ENCODE data around the gene AIFM2. TPM values are rescaled to one million over a fixed set of nuclear protein-coding genes. Genes with fewer than 3 reads are reported as not detected.

Gene AIFM2
- total and polyA plus RNA-seq, 2 of the 13 experiments (the other 11 are each of a cell fraction or from before 2014, with no cell fraction given) = 20.3 to 29.5 TPM

DNA sequence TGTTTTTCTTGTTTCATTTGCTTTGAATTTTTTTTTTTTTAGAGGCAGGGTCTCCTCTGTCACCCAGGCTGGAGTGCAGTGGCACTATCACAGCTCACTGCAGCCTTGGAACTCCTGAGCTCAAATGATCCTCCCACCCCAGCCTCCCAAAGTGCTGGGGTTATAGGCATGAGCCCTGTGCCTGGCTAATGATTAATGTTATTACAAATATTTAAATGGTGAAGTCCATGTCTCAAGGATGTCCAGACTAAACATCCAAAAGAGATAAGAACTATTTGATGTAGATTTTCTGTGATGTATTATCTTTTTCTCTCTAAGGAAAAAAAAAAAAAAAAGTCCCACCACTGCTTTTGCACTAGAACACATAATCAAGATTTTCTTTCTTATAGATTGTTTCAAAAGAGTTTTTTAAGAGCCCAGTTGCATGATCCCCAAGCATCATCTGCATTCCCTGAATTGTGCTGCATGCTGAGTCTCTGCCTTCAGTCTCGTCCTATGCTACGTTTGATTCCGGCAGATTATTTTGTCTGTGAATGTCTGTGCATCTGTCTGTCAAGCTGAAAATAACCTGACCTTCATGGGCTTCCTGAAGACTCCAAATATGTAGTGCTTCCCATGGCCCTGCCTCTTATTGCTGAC lies 46.5 kb downstream of the AIFM2 start (continued):
- TF ChIP-seq, protein P1, sequence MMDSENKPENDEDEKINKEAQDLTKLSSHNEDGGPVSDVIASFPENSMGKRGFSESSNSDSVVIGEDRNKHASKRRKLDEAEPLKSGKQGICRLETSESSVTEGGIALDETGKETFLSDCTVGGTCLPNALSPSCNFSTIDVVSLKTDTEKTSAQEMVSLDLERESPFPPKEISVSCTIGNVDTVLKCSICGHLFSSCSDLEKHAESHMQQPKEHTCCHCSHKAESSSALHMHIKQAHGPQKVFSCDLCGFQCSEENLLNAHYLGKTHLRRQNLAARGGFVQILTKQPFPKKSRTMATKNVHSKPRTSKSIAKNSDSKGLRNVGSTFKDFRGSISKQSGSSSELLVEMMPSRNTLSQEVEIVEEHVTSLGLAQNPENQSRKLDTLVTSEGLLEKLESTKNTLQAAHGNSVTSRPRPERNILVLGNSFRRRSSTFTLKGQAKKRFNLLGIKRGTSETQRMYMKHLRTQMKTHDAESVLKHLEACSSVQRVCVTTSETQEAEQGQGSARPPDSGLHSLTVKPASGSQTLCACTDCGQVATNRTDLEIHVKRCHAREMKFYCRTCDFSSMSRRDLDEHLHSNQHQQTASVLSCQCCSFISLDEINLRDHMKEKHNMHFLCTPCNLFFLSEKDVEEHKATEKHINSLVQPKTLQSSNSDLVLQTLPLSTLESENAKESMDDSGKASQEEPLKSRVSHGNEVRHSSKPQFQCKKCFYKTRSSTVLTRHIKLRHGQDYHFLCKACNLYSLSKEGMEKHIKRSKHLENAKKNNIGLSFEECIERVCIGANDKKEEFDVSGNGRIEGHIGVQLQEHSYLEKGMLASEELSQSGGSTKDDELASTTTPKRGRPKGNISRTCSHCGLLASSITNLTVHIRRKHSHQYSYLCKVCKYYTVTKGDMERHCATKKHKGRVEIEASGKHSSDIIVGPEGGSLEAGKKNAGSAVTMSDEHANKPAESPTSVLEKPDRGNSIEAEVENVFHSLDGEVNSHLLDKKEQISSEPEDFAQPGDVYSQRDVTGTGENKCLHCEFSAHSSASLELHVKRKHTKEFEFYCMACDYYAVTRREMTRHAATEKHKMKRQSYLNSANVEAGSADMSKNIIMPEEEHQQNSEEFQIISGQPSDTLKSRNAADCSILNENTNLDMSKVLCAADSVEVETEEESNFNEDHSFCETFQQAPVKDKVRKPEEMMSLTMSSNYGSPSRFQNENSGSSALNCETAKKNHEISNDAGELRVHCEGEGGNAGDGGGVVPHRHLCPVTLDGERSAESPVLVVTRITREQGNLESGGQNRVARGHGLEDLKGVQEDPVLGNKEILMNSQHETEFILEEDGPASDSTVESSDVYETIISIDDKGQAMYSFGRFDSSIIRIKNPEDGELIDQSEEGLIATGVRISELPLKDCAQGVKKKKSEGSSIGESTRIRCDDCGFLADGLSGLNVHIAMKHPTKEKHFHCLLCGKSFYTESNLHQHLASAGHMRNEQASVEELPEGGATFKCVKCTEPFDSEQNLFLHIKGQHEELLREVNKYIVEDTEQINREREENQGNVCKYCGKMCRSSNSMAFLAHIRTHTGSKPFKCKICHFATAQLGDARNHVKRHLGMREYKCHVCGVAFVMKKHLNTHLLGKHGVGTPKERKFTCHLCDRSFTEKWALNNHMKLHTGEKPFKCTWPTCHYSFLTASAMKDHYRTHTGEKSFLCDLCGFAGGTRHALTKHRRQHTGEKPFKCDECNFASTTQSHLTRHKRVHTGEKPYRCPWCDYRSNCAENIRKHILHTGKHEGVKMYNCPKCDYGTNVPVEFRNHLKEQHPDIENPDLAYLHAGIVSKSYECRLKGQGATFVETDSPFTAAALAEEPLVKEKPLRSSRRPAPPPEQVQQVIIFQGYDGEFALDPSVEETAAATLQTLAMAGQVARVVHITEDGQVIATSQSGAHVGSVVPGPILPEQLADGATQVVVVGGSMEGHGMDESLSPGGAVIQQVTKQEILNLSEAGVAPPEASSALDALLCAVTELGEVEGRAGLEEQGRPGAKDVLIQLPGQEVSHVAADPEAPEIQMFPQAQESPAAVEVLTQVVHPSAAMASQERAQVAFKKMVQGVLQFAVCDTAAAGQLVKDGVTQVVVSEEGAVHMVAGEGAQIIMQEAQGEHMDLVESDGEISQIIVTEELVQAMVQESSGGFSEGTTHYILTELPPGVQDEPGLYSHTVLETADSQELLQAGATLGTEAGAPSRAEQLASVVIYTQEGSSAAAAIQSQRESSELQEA (CRISPR knock-in tag; IDR thresholded peaks at IDR 0.05; ENCODE audit: not compliant biosample characterization) = no peak
- no peak for TF ChIP-seq NONO (IDR thresholded peaks at IDR 0.05)
- no peak for TF ChIP-seq NONO (CRISPR knock-in tag; conservative IDR thresholded peaks at IDR 0.05)
- TF ChIP-seq SMYD3 (CRISPR knock-in tag; IDR thresholded peaks at IDR 0.05) = no peak
- TF ChIP-seq THRA (CRISPR knock-in tag; IDR thresholded peaks at IDR 0.05; ENCODE audit: borderline replicate concordance) = peak; percentile 79; the same call in 1 of the 2 replicates
- no peak for TF ChIP-seq ZNF737 (CRISPR knock-in tag; IDR thresholded peaks at IDR 0.05; ENCODE audit: borderline replicate concordance)
- TF ChIP-seq KAT2B (IDR thresholded peaks at IDR 0.05; ENCODE audit: borderline replicate concordance, low read depth, low read length) = no peak
- no peak for TF ChIP-seq SIN3A (IDR thresholded peaks at IDR 0.05; ENCODE audit: borderline replicate concordance, low read depth, low read length)
- peak; percentile 40; the same call in 1 of the 2 replicates for TF ChIP-seq HNF4G (IDR thresholded peaks at IDR 0.05; ENCODE audit: borderline replicate concordance, low read depth, low read length)
- TF ChIP-seq HNF4G (CRISPR knock-in tag; IDR thresholded peaks at IDR 0.05; ENCODE audit: borderline replicate concordance, low read depth) = no peak
- TF ChIP-seq ZNF335 (CRISPR knock-in tag; IDR thresholded peaks at IDR 0.05) = no peak
- TF ChIP-seq KLF13 (CRISPR knock-in tag; IDR thresholded peaks at IDR 0.05) = no peak
- no peak for TF ChIP-seq MBNL3 (CRISPR knock-in tag; conservative IDR thresholded peaks at IDR 0.05)
- TF ChIP-seq ZNF337 (CRISPR knock-in tag; IDR thresholded peaks at IDR 0.05; ENCODE audit: borderline replicate concordance, low read depth) = no peak
- peak; percentile 80 for TF ChIP-seq HMG20A (CRISPR knock-in tag; IDR thresholded peaks at IDR 0.05; ENCODE audit: borderline replicate concordance)
- TF ChIP-seq ZNF556 (CRISPR knock-in tag; IDR thresholded peaks at IDR 0.05; ENCODE audit: borderline replicate concordance) = no peak
- TF ChIP-seq IRX3 (CRISPR knock-in tag; IDR thresholded peaks at IDR 0.05; ENCODE audit: borderline replicate concordance, low read depth) = no peak
- TF ChIP-seq, protein P2, sequence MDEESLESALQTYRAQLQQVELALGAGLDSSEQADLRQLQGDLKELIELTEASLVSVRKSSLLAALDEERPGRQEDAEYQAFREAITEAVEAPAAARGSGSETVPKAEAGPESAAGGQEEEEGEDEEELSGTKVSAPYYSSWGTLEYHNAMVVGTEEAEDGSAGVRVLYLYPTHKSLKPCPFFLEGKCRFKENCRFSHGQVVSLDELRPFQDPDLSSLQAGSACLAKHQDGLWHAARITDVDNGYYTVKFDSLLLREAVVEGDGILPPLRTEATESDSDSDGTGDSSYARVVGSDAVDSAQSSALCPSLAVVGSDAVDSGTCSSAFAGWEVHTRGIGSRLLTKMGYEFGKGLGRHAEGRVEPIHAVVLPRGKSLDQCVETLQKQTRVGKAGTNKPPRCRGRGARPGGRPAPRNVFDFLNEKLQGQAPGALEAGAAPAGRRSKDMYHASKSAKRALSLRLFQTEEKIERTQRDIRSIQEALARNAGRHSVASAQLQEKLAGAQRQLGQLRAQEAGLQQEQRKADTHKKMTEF (CRISPR knock-in tag; IDR thresholded peaks at IDR 0.05) = peak; percentile 76; the same call in 1 of the 2 replicates
- no peak for TF ChIP-seq ZNF530 (CRISPR knock-in tag; IDR thresholded peaks at IDR 0.05; ENCODE audit: low read depth)
- no peak for TF ChIP-seq ZNF777 (CRISPR knock-in tag; IDR thresholded peaks at IDR 0.05)

Data from HepG2 (cell line).